Smooth muscle cell (in vitro differentiated cells): ENCODE measurements around the gene FAF1. TPM values are rescaled to one million over a fixed set of nuclear protein-coding genes. Genes with fewer than 3 reads are reported as not detected.

Source experiments
- DNase-seq: peaks from one replicate; lab custom pipeline; 2025; ENCODE audit not compliant: unreplicated experiment; lab: John Stamatoyannopoulos, UW
- H2AFZ ChIP-seq: fragments of 200-600 bp; sonication (generic); 2 replicates; pipeline ENCODE4 v1.6.0; 2016; ENCODE audit warnings: antibody characterized with exemption, low read depth, mild to moderate bottlenecking
- H3F3A ChIP-seq: fragments of 200-600 bp; sonication (generic); 2 replicates; pipeline ENCODE4 v1.6.0; 2017; ENCODE audit warnings: antibody characterized with exemption, low read depth
- H3K27ac ChIP-seq: fragments of 200-600 bp; sonication (generic); 2 replicates; pipeline ENCODE4 v1.5.1; 2016; ENCODE audit warnings: low read depth, mild to moderate bottlenecking
- H3K27me3 ChIP-seq: fragments of 200-600 bp; sonication (generic); 2 replicates; pipeline ENCODE4 v1.6.1; 2016; ENCODE audit warnings: low read depth, mild to moderate bottlenecking
- H3K36me3 ChIP-seq: fragments of 200-600 bp; sonication (generic); 2 replicates; pipeline ENCODE4 v1.5.1; 2016; ENCODE audit warnings: low read depth
- H3K4me1 ChIP-seq: fragments of 200-600 bp; sonication (generic); 2 replicates; pipeline ENCODE4 v1.5.1; 2016; ENCODE audit warnings: low read depth
- H3K4me2 ChIP-seq: fragments of 200-600 bp; sonication (generic); 2 replicates; pipeline ENCODE4 v1.6.0; 2016; ENCODE audit warnings: mild to moderate bottlenecking
- H3K4me3 ChIP-seq: fragments of 200-600 bp; sonication (generic); 2 replicates; pipeline ENCODE4 v1.5.1; 2016; ENCODE audit warnings: mild to moderate bottlenecking
- H3K79me2 ChIP-seq: fragments of 200-600 bp; sonication (generic); 2 replicates; pipeline ENCODE4 v1.6.0; 2016; ENCODE audit warnings: low read depth, mild to moderate bottlenecking
- H3K9ac ChIP-seq: fragments of 200-600 bp; sonication (generic); 2 replicates; pipeline ENCODE4 v1.6.0; 2016; ENCODE audit warnings: low read depth
- H3K9me3 ChIP-seq: fragments of 200-600 bp; sonication (generic); replicated peaks from 2 replicates; pipeline ENCODE4 v1.5.1; 2016; ENCODE audit warnings: low read depth
- H4K20me1 ChIP-seq: fragments of 200-600 bp; sonication (generic); 2 replicates; pipeline ENCODE4 v1.6.0; 2016; ENCODE audit warnings: low read depth
- WGBS: methylation state at CpG from one replicate; pipeline ENCODE4 v1.1.7; 2016; ENCODE audit warnings: low lambda C conversion rate; 5-methylcytosine and 5-hydroxymethylcytosine counted together
- polyA plus RNA-seq: library from polyadenylated mRNA; unstranded; fragments of >200 nt; fragmentation: Nextera tagmentation; extraction: Ambion mirVana; gene quantifications from 2 replicates; pipeline ENCODE4 v1.2.1, GENCODE V29; 2016
- total RNA-seq: library from RNA; depleted of rRNA; stranded (reverse); fragments of >200 nt; gene quantifications from 2 replicates; pipeline ENCODE4 v1.2.3, GENCODE V29; 2014
- TF ChIP-seq, protein P1 (sequence below): fragments of 200-600 bp; sonication (generic); IDR thresholded peaks from 2 replicates; pipeline ENCODE4 v1.5.1; 2017; ENCODE audit warnings: borderline replicate concordance, mild to moderate bottlenecking, antibody characterized with exemption; ENCODE audit not compliant: insufficient read depth, poor library complexity, severe bottlenecking

The FAF1 gene
- total and polyA plus RNA-seq, 2 experiments from 2014 or later = 51.5 to 51.6 TPM

DNA sequence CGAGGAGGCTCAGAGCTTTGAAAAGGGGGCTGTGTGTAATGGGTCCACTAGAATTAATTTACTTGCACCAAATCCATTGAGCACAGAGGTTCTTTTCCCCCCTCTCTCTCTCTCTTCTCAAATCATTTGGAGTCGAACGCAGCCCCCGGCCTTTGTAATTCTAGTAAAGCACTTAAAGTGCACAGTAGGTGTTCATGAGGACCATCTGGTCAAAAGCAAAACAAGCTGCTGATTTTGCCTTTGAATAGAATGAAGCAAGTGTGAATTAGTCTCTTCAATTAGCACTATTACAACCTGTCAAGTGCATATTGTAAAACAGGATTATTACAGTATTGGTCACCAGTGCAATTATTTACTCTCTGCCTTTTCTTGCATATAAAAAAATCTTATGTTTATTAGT is 259.9 kb downstream of the FAF1 start:
- Histone ChIP-seq H3K4me3 (no peak overlapping the region), H3K9me3 (no peaks in the 10 kb centered on the region), H3K36me3 (no peaks in the 10 kb centered on the region), H2AFZ (no peak overlapping the region), H3K9ac (no peak overlapping the region), H3K27ac (no peak overlapping the region), H3K4me1 (peaks cover 48% of the 10 kb centered on the region), H4K20me1 (peaks cover 12% of the 10 kb centered on the region), H3K4me2 (no peak overlapping the region), H3K27me3 (no peaks in the 10 kb centered on the region), H3F3A (no peaks in the 10 kb centered on the region), H3K79me2 (no peaks in the 10 kb centered on the region)
- no peak for DNase-seq
- TF ChIP-seq, protein P1, sequence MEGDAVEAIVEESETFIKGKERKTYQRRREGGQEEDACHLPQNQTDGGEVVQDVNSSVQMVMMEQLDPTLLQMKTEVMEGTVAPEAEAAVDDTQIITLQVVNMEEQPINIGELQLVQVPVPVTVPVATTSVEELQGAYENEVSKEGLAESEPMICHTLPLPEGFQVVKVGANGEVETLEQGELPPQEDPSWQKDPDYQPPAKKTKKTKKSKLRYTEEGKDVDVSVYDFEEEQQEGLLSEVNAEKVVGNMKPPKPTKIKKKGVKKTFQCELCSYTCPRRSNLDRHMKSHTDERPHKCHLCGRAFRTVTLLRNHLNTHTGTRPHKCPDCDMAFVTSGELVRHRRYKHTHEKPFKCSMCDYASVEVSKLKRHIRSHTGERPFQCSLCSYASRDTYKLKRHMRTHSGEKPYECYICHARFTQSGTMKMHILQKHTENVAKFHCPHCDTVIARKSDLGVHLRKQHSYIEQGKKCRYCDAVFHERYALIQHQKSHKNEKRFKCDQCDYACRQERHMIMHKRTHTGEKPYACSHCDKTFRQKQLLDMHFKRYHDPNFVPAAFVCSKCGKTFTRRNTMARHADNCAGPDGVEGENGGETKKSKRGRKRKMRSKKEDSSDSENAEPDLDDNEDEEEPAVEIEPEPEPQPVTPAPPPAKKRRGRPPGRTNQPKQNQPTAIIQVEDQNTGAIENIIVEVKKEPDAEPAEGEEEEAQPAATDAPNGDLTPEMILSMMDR = no peak
- WGBS = 58% methylated on average over 4 of the region's 4 CpGs

DNA sequence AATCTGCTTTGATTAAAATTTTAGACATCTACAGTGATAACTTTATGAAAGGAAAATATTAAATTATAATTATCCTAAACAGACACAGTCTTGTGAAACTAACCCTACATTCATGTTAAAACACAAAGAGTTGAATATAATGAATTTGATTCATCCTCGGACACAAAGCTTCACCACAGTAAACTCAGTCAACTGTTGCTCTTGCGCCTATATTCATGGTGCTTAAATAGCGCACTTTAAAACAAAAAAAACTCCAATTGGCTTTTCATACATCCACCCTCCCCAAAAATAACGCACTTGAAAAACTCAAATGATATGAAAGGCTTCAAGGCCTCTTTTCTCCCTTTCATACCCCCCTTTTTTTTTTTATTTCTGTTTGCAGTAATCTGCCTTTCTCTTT is 260.3 kb downstream of the FAF1 start:
- Histone ChIP-seq H4K20me1 (peaks cover 12% of the 10 kb centered on the region), H3K27ac (no peak overlapping the region), H3K79me2 (no peaks in the 10 kb centered on the region), H3K36me3 (no peaks in the 10 kb centered on the region), H3F3A (no peaks in the 10 kb centered on the region), H2AFZ (no peak overlapping the region), H3K9me3 (no peaks in the 10 kb centered on the region), H3K4me3 (no peak overlapping the region), H3K4me1 (peaks cover 47% of the 10 kb centered on the region), H3K4me2 (no peak overlapping the region), H3K9ac (no peak overlapping the region), H3K27me3 (no peaks in the 10 kb centered on the region)
- DNase-seq = no peak
- TF ChIP-seq, protein P1 = no peak
- 67% methylated on average over 4 of the region's 4 CpGs for WGBS

DNA sequence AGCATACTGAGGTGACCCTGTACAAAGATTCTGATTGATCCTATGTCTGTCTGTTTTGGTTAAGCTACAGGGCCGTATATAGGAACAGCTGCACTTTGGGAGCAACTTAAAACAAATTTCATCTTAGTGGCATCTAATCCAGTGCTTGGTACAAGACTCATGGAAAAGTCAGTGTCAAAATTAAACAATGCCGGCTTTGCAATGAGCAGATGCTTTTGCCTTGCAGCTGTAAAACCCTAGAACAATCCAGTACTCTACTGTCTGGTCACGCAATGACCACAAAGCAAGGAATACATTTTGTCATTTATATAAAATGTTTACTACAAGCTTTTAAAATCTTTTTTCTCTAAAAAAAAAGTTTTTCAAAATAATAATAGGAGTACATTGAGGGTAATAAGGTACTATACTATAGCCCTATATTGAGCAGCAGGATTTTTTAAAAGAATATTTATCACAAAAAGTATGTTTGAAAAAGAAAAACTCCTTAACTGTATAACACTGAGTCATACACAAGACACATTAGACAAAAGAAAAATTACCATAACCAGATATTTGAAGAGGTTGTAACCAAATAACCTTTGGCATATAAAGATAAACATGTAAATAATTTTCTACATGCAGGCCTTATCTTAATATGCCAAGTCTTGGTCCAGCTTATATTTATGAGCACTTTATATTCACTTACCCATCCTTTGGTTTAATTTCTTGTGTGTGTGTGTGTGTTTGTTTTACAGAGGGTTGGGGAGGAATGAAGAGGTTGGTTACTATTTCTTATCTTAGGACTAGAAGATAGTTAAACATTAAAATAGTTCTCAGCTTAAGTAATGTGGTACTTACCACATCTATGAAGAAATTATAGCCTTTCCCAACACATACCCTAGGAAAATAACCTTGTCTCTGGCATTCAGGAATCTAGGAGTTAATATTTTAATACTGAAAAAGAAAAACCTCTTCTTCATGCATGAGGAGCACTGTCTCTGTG is 262.3 kb downstream of the FAF1 start:
- H3K4me3 ChIP-seq = no peak overlapping the region
- DNase-seq = no peak
- H3K4me2 ChIP-seq = peak overlapping the region; percentile 27
- 73% methylated on average over 3 of the region's 3 CpGs for WGBS
- peaks cover 46% of the 10 kb centered on the region for H3K4me1 ChIP-seq
- no peaks in the 10 kb centered on the region for H3K9me3 ChIP-seq
- TF ChIP-seq, protein P1 = no peak
- H3K27me3 ChIP-seq = no peaks in the 10 kb centered on the region
- peaks cover 5% of the 10 kb centered on the region for H4K20me1 ChIP-seq
- H3F3A ChIP-seq = no peaks in the 10 kb centered on the region
- no peaks in the 10 kb centered on the region for H3K36me3 ChIP-seq
- H3K79me2 ChIP-seq = no peaks in the 10 kb centered on the region
- peak overlapping the region; percentile 0 for H3K27ac ChIP-seq
- no peak overlapping the region for H2AFZ ChIP-seq
- H3K9ac ChIP-seq = no peak overlapping the region
